Measurements from ENCODE around the gene GRAMD1A. TPM values are rescaled to one million over a fixed set of nuclear protein-coding genes. Genes with fewer than 3 reads are reported as not detected.
A peak's percentile ranks its signal among the peaks of the same experiment; 100 is the strongest.
"Not testable (repeated sequence)": the region's sequence is repeated elsewhere in the genome, so short reads cannot be mapped to it uniquely, and the experiment has no call there.

GRAMD1A gene
- total RNA-seq, 3 donors from 2014 or later (not counting 1 experiment from before 2014, with no cell fraction given): 57.6 to 80.3 (median 66.6) TPM

DNA sequence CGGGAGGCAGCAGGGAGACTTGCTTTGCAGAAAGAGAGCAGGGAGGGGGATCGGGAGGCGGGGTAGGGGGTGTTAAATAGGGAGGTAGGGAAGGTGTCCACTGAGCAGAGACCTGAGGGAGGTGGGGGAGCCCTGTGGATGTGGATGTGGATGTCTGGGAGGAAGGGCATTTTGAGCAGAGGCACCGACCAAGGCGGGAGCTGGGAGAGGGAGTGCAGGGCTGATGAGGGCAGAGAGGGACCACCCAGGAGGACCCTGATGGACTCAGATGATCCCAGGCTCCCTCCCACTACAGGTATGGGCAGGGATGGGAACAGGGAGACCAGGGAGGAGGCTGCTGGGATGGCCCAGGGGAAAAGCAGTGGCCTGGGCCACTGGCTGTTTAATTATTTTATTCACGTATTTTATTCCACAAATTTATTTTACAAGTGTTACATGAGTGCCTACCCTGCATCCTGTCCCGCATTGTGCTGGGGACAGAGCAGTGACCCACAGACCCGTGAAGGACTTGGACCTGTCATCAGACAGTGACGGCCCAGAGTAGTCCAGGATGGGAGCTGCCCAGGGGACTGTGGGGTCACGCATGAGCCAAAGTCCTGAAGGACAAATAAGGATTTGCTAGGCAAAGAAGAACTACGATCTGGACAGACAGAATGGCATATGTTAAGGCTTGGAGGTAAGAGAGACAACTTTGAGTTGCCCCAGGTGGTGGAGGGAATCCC lies 5.3 kb downstream of the GRAMD1A start:
- no peak overlapping the region for H3K4me3 ChIP-seq (ENCODE audit: low read length)
- H3K4me3 Mint-ChIP-seq: no peak overlapping the region
- no peaks in the 10 kb centered on the region for H3K27me3 ChIP-seq (ENCODE audit: control insufficient read depth, insufficient read depth, low read length)
- no peak for DNase-seq
- no peak overlapping the region for H3K27ac ChIP-seq (ENCODE audit: low read length)
- TF ChIP-seq, protein P1, sequence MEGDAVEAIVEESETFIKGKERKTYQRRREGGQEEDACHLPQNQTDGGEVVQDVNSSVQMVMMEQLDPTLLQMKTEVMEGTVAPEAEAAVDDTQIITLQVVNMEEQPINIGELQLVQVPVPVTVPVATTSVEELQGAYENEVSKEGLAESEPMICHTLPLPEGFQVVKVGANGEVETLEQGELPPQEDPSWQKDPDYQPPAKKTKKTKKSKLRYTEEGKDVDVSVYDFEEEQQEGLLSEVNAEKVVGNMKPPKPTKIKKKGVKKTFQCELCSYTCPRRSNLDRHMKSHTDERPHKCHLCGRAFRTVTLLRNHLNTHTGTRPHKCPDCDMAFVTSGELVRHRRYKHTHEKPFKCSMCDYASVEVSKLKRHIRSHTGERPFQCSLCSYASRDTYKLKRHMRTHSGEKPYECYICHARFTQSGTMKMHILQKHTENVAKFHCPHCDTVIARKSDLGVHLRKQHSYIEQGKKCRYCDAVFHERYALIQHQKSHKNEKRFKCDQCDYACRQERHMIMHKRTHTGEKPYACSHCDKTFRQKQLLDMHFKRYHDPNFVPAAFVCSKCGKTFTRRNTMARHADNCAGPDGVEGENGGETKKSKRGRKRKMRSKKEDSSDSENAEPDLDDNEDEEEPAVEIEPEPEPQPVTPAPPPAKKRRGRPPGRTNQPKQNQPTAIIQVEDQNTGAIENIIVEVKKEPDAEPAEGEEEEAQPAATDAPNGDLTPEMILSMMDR (IDR thresholded peaks at IDR 0.05): no peak
- H3K4me1 Mint-ChIP-seq: peaks cover 35 to 52% of the 10 kb centered on the region in 2 donors
- 94% methylated on average over 11 of the region's 11 CpGs for WGBS (ENCODE audit: insufficient coverage)
- intact Hi-C loops (cut with micrococcal nuclease): no loop called here
- H3K9me3 Mint-ChIP-seq: no peaks in the 10 kb centered on the region
- H3K36me3 ChIP-seq (ENCODE audit: control insufficient read depth, insufficient read depth, low read length): peaks cover 23% of the 10 kb centered on the region
- peaks cover 50% of the 10 kb centered on the region for H3K4me1 ChIP-seq (ENCODE audit: control insufficient read depth, insufficient read depth, low read length)
- H3K27me3 Mint-ChIP-seq (ENCODE audit: low read depth in 2 of 2): no peaks in the 10 kb centered on the region
- ATAC-seq: no peak
- H3K27ac Mint-ChIP-seq: no peak overlapping the region
- no peaks in the 10 kb centered on the region for H3K9me3 ChIP-seq (ENCODE audit: control insufficient read depth, insufficient read depth, low read length)
- H3K36me3 Mint-ChIP-seq: no peaks in the 10 kb centered on the region

DNA sequence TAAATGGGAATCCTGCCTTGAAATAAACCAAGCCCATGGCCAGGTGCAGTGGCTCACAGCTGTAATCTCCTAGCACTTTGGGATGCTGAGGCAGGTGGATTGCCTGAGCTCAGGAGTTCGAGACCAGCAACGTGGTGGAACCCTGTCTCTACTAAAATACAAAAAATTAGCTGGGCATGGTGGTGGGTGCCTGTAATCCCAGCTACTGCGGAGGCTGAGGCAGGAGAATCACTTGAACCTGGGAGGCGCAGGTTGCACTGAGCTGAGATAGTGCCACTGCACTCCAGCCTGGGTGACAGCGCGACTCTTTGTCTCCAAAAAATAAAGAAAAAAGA lies 5.9 kb downstream of the GRAMD1A start:
- H3K9me3 Mint-ChIP-seq; ATAC-seq; intact Hi-C loops (cut with micrococcal nuclease); H3K27me3 ChIP-seq (ENCODE audit: control insufficient read depth, insufficient read depth, low read length); DNase-seq; H3K27ac Mint-ChIP-seq; H3K9me3 ChIP-seq (ENCODE audit: control insufficient read depth, insufficient read depth, low read length); H3K4me3 ChIP-seq (ENCODE audit: low read length); H3K27me3 Mint-ChIP-seq (ENCODE audit: low read depth in 2 of 2); H3K27ac ChIP-seq (ENCODE audit: low read length); H3K4me3 Mint-ChIP-seq; H3K36me3 Mint-ChIP-seq: not testable (repeated sequence)
- H3K4me1 Mint-ChIP-seq: peaks cover 35 to 55% of the 10 kb centered on the region in 2 donors
- WGBS (ENCODE audit: insufficient coverage): 98% methylated on average over 6 of the region's 6 CpGs
- H3K4me1 ChIP-seq (ENCODE audit: control insufficient read depth, insufficient read depth, low read length): peaks cover 53% of the 10 kb centered on the region
- peaks cover 26% of the 10 kb centered on the region for H3K36me3 ChIP-seq (ENCODE audit: control insufficient read depth, insufficient read depth, low read length)

DNA sequence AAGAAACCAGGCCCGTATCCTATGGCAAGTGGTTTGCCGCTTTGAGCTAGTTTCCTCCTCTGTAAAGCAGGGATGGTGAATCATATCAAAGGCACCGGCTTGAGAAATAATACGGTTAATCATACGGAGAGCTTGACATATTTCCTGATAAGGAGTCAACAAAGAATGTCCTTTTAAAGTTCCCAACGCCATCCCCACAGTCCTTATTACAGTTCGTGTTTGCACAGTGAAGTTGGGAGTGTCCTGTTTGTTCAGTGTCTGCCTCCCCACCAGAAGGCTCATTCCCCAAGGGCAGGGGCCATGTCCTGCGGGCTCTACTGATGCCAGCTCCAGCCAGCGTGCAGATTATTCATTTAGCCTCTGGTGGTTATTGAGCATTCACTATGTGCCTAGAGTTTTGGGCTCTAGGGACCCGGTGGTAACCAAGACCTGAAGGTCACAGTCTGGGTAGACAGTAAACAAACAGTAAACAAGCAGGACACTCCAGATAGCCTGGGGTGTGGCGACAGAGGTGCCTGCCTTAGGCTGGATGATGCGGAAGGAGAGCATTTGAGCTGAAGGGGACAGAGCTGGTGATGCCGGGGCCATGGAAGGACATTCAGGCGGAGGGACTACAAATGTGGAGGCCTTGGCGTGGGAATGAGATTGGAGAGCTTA lies 6.3 kb downstream of the GRAMD1A start:
- intact Hi-C loops (cut with micrococcal nuclease): no loop called here
- no peaks in the 10 kb centered on the region for H3K27me3 Mint-ChIP-seq (ENCODE audit: low read depth in 2 of 2)
- TF ChIP-seq, protein P1 (IDR thresholded peaks at IDR 0.05): no peak
- no peaks in the 10 kb centered on the region for H3K9me3 Mint-ChIP-seq
- Histone ChIP-seq H3K36me3 (ENCODE audit: control insufficient read depth, insufficient read depth, low read length) (peaks cover 26% of the 10 kb centered on the region), H3K27me3 (ENCODE audit: control insufficient read depth, insufficient read depth, low read length) (no peaks in the 10 kb centered on the region), H3K4me1 (ENCODE audit: control insufficient read depth, insufficient read depth, low read length) (peaks cover 53% of the 10 kb centered on the region), H3K27ac (ENCODE audit: low read length) (no peak overlapping the region), H3K4me3 (ENCODE audit: low read length) (no peak overlapping the region), H3K9me3 (ENCODE audit: control insufficient read depth, insufficient read depth, low read length) (no peaks in the 10 kb centered on the region)
- ATAC-seq (no peak), DNase-seq (no peak)
- peaks cover 35 to 55% of the 10 kb centered on the region in 2 donors for H3K4me1 Mint-ChIP-seq
- 96% methylated on average over 15 of the region's 15 CpGs for WGBS (ENCODE audit: insufficient coverage)
- H3K36me3 Mint-ChIP-seq: no peaks in the 10 kb centered on the region
- peak overlapping the region in 1 of 2 donors; percentile 73 for H3K27ac Mint-ChIP-seq
- no peak overlapping the region for H3K4me3 Mint-ChIP-seq

DNA sequence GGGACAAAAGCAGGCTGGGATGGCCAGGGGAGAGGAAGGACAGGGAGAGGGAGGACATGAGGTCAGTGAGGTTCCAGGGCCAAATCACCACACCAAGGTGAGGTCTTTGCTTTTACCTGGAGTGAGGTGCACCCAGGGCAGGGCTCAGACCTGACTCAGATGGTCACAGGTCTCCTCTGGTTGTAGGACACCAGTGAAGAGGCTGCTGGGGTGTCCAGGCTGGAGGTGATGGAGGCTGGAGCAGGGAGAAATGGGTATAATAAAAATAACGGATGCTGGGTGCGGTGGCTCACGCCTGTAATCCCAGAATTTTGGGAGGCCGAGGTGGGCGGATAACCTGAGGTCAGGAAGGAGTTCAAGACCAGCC lies 6.9 kb downstream of the GRAMD1A start:
- Histone ChIP-seq H3K27ac (ENCODE audit: low read length) (no peak overlapping the region), H3K27me3 (ENCODE audit: control insufficient read depth, insufficient read depth, low read length) (no peaks in the 10 kb centered on the region), H3K4me1 (ENCODE audit: control insufficient read depth, insufficient read depth, low read length) (peaks cover 53% of the 10 kb centered on the region), H3K36me3 (ENCODE audit: control insufficient read depth, insufficient read depth, low read length) (peaks cover 26% of the 10 kb centered on the region), H3K4me3 (ENCODE audit: low read length) (no peak overlapping the region), H3K9me3 (ENCODE audit: control insufficient read depth, insufficient read depth, low read length) (no peaks in the 10 kb centered on the region)
- H3K4me3 Mint-ChIP-seq: no peak overlapping the region
- H3K9me3 Mint-ChIP-seq: no peaks in the 10 kb centered on the region
- over 99% methylated on average over 5 of the region's 5 CpGs for WGBS (ENCODE audit: insufficient coverage)
- no peaks in the 10 kb centered on the region for H3K27me3 Mint-ChIP-seq (ENCODE audit: low read depth in 2 of 2)
- intact Hi-C loops (cut with micrococcal nuclease): no loop called here
- DNase-seq: no peak
- peak overlapping the region in 1 of 2 donors; percentile 73 for H3K27ac Mint-ChIP-seq
- ATAC-seq: no peak
- H3K36me3 Mint-ChIP-seq: no peaks in the 10 kb centered on the region
- peaks cover 35 to 55% of the 10 kb centered on the region in 2 donors for H3K4me1 Mint-ChIP-seq
- TF ChIP-seq, protein P1 (IDR thresholded peaks at IDR 0.05): no peak

DNA sequence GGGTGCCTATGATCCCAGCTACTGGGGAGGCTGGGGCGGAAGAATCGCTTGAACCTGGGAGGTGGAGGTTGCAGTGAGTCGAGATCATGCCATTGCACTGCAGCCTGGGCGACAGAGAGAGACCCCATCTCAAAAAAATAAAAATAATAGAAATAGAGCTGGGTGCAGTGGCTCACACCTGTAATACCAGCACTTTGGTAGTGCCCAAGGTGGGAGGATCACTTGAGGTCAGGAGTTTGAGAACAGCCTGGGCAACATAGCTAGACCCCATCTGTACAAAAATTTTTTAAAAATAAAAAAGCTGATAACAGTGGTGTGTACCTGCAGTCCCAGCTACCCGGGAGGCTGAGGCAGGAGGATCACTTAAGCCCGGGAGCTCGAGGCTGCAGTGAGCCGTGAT lies 7.3 kb downstream of the GRAMD1A start:
- H3K9me3 ChIP-seq (ENCODE audit: control insufficient read depth, insufficient read depth, low read length); H3K36me3 Mint-ChIP-seq; H3K27ac ChIP-seq (ENCODE audit: low read length); H3K27me3 ChIP-seq (ENCODE audit: control insufficient read depth, insufficient read depth, low read length); H3K4me3 Mint-ChIP-seq; H3K9me3 Mint-ChIP-seq; H3K27me3 Mint-ChIP-seq (ENCODE audit: low read depth in 2 of 2); DNase-seq; ATAC-seq; H3K4me3 ChIP-seq (ENCODE audit: low read length); intact Hi-C loops (cut with micrococcal nuclease): not testable (repeated sequence)
- peaks cover 26% of the 10 kb centered on the region for H3K36me3 ChIP-seq (ENCODE audit: control insufficient read depth, insufficient read depth, low read length)
- peak overlapping the region in 1 of 2 donors; percentile 73 for H3K27ac Mint-ChIP-seq
- peaks cover 35 to 55% of the 10 kb centered on the region in 2 donors for H3K4me1 Mint-ChIP-seq
- peaks cover 53% of the 10 kb centered on the region for H3K4me1 ChIP-seq (ENCODE audit: control insufficient read depth, insufficient read depth, low read length)
- WGBS (ENCODE audit: insufficient coverage): 97% methylated on average over 8 of the region's 8 CpGs
